Spleen (tissue), 11 donors: ENCODE results near the gene SNED1. TPM values are rescaled to one million over a fixed set of nuclear protein-coding genes. Genes with fewer than 3 reads are reported as not detected.
A peak's percentile ranks its signal among the peaks of the same experiment; 100 is the strongest.

Experiments
- DNase-seq: peaks from one replicate; pipeline ENCODE4 v3.0.0-alpha.2; 2020
- H3K27ac ChIP-seq, 8 donors: fragments of 200-600 bp; sonication (generic) in 7 of 8; 1 replicate in 4 of 8; 2 replicates in 4 of 8; pipeline versions ENCODE4 v1.5.0 to v1.8.0; 2016 to 2021; ENCODE audit warnings: inconsistent platforms in 4 of 8, mild to moderate bottlenecking in 4 of 8, moderate library complexity in 1 of 8
- H3K27me3 ChIP-seq, 7 donors: fragments of 200-600 bp; sonication (generic) in 6 of 7; replicated peaks in 1 of 7; 1 replicate in 4 of 7; 2 replicates in 3 of 7; pipeline versions ENCODE4 v1.5.0 to v1.8.0; 2016 to 2021; ENCODE audit warnings: inconsistent platforms in 3 of 7, mild to moderate bottlenecking in 1 of 7
- H3K36me3 ChIP-seq, 6 donors: fragments of 200-600 bp; sonication (generic) in 5 of 6; 1 replicate in 4 of 6; 2 replicates in 2 of 6; pipeline versions ENCODE4 v1.5.0 to v1.8.0; 2016 to 2021; ENCODE audit warnings: inconsistent platforms in 2 of 6
- H3K4me1 ChIP-seq, 6 donors: fragments of 200-600 bp; sonication (generic) in 5 of 6; 1 replicate in 3 of 6; 2 replicates in 3 of 6; pipeline versions ENCODE4 v1.5.0 to v1.8.0; 2016 to 2021; ENCODE audit warnings: inconsistent platforms in 3 of 6
- H3K4me3 ChIP-seq, 8 donors: fragments of 200-600 bp; sonication (generic) in 7 of 8; 1 replicate in 4 of 8; 2 replicates in 4 of 8; pipeline versions ENCODE4 v1.5.0 to v1.8.0; 2016 to 2021; ENCODE audit warnings: inconsistent platforms in 4 of 8, mild to moderate bottlenecking in 4 of 8, moderate library complexity in 2 of 8
- H3K9me3 ChIP-seq, 8 donors: fragments of 200-600 bp; sonication (generic) in 7 of 8; 1 replicate in 4 of 8; 2 replicates in 4 of 8; pipeline versions ENCODE4 v1.5.0 to v1.8.0; 2016 to 2021; ENCODE audit warnings: inconsistent platforms in 4 of 8
- CTCF ChIP-seq, 11 experiments: fragments of 200-600 bp in 7 of 11; fragments of 450-650 bp in 4 of 11; sonication (generic) in 4 of 11; IDR thresholded peaks in 8 of 11; conservative IDR thresholded peaks in 3 of 11; 1 replicate in 7 of 11; 2 replicates in 4 of 11; pipeline versions ENCODE4 v1.4.0 to v1.8.0; 2016 to 2021; ENCODE audit warnings: antibody characterized with exemption in 11 of 11, inconsistent platforms in 4 of 11, mild to moderate bottlenecking in 1 of 11
- POLR2A ChIP-seq, 3 donors: fragments of 450-650 bp; IDR thresholded peaks; one replicate each; pipeline ENCODE4 v1.5.1; 2017; ENCODE audit warnings: antibody characterized with exemption in 3 of 3, mild to moderate bottlenecking in 1 of 3
- POLR2AphosphoS5 ChIP-seq, 3 donors: sonication (generic); formaldehyde crosslinking; IDR thresholded peaks; one replicate each; pipeline ENCODE4 v1.5.1; 2017; ENCODE audit warnings: antibody characterized with exemption in 3 of 3
- WGBS, 5 donors: extraction: QIAGEN DNeasy Blood & Tissue Kit in 3 of 5; methylation state at CpG; one replicate each; pipeline versions ENCODE4 v1.1.5 to v1.1.7; 2013 to 2018; 5-methylcytosine and 5-hydroxymethylcytosine counted together
- intact Hi-C: fragments of 100-400 bp; cut with DNase I; formaldehyde crosslinking; loops from one replicate; pipeline ENCODE4 v1.15.0; 2023; ENCODE audit warnings: low total_unique reads
- polyA plus RNA-seq, 3 donors: library from polyadenylated mRNA; stranded (reverse); fragments of 200-250 nt; gene quantifications; one replicate each; pipeline ENCODE4 v1.2.1, GENCODE V29; 2013
- total RNA-seq, 7 donors: library from RNA; depleted of rRNA in 3 of 7; stranded (reverse); fragments of >200 nt in 3 of 7; fragmentation: NEBNext Ultra II Directional in 4 of 7; extraction: Animal tissue kit (Norgen Biotek cat#: 25700) in 4 of 7; gene quantifications; one replicate each; pipeline versions ENCODE4 v1.1.0 to v1.2.1, GENCODE V29; 2016 to 2021
- donor health status: healthy with polysubstance abuse.
- donor health status: DM: no; HTN: no; CAD: no; lungs with moderate emphysema.
- donor health status: DM: no; HTN: no; CAD: no.
- donor health status: Bipolar disorder and iron deficiency.
- donor health status: healthy.
- donor health status: DM: no; HTN: no; CAD: no.
- donor health status: DM: yes; HTN: yes; CAD: no.

SNED1 gene
- total and polyA plus RNA-seq, 10 donors = 2.6 to 85.3 (median 45.5) TPM

DNA sequence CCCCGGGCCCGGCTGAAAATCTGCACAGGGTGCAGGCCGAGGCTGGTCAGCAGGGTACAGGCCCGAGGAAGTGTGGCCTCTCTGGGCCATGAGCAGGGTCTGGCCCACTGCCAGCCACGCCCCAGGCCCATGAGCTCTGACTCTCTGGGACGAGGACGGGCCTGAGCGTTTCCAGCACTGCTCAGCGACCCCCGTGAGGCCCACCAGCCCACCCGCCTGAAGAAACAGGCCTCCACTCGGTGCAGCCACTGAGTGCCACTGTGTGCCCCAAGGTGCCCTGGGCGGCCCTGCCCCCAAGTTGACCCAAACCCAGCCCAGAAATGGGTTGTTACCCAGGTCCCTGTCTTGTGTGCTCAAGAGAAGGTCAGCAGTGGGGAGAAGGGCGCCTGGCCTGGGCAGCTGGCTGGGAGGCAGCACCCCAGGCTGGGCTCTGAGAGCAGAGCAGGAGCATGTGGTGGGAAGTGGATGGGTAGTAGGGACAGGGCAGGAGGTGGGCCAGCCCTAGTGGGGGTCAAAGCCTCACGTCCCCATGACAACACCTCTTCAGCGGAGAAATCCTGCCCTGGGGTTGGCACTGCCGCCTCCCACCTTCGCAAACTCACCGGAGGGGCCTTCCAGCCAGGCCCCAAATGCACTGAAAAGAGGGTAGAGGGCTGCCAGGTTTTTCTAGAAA lies 2.1 kb upstream of the SNED1 start:
- H3K4me1 ChIP-seq = peaks cover 24 to 91% (median 64%) of the 10 kb centered on the region in 6 donors
- H3K27ac ChIP-seq = peak overlapping the region in 6 of 8 donors; percentile 29 to 89 (median 81)
- DNase-seq = peak; percentile 73

GRCh38 chr2:240996834-240997140 lies 1.6 kb upstream of the SNED1 start:
- Histone ChIP-seq H3K27me3 (peaks cover 0 to 70% (median 13%) of the 10 kb centered on the region in 7 donors), H3K27ac (peak overlapping the region in 5 of 8 donors; percentile 81 to 89 (median 85)), H3K4me3 (no peak overlapping the region), H3K9me3 (no peaks in the 10 kb centered on the region), H3K4me1 (peaks cover 22 to 92% (median 62%) of the 10 kb centered on the region in 6 donors), H3K36me3 (peaks cover 0 to 3% (median 0%) of the 10 kb centered on the region in 6 donors)
- WGBS, 5 donors = 80 to 83% (median 82%) methylated on average over 13 of the region's 13 CpGs
- intact Hi-C loops = no loop called here
- DNase-seq = peak; percentile 61
- TF ChIP-seq POLR2A (IDR thresholded peaks at IDR 0.05) = no peak
- TF ChIP-seq CTCF (IDR thresholded peaks at IDR 0.05 in 8 of 11, conservative IDR thresholded peaks at IDR 0.05 in 3 of 11) = no peak
- no peak for TF ChIP-seq POLR2AphosphoS5 (IDR thresholded peaks at IDR 0.05)

More for the DNA sequence above, 2.1 kb upstream of the SNED1 start:
- peaks cover 0 to under 1% (median 0%) of the 10 kb centered on the region in 6 donors for H3K36me3 ChIP-seq
- intact Hi-C loops = no loop called here
- TF ChIP-seq POLR2AphosphoS5 (IDR thresholded peaks at IDR 0.05) = no peak
- no peak for TF ChIP-seq POLR2A (IDR thresholded peaks at IDR 0.05)
- no peak for TF ChIP-seq CTCF (IDR thresholded peaks at IDR 0.05 in 8 of 11, conservative IDR thresholded peaks at IDR 0.05 in 3 of 11)
- H3K4me3 ChIP-seq = no peak overlapping the region
- peaks cover 0 to 67% (median 13%) of the 10 kb centered on the region in 7 donors for H3K27me3 ChIP-seq
- 57 to 73% (median 63%) methylated on average over 16 to 19 of the region's 19 CpGs for WGBS, 5 donors
- no peaks in the 10 kb centered on the region for H3K9me3 ChIP-seq

DNA sequence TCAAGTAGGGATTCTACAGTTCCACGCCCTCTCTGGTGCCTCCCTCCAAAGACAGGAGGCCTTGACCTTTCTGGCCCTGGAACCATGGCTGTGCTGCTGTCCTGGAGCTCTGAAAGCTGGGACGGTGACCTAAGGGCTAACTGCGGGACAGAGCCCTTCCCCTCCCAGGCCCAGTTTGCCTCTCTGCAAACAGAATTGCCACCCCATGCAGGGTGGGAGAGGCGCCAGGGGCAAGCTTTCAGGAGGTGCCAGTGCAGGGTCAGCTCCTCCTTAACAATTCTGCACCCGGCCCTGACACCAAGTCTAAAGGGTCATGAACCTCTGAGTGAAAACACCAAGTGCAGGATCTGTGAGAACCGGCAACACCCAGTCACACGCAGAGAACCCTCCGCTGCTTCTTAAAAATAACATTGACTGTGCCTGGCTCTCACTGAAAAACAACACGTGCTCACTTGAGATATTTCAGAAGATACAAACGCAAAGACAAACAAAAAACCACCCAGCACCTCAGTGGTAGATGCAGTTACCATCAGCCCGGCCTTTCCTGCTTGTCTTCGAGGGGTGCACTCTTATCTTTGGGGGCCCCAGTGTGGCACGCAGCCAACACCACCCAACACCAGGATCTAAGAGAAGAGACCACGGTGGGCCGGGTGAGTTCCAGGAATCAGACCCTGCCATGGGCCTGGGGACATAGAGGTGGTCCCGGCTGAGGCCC lies 1.1 kb upstream of the SNED1 start:
- DNase-seq = peak; percentile 72
- TF ChIP-seq CTCF (IDR thresholded peaks at IDR 0.05 in 8 of 11, conservative IDR thresholded peaks at IDR 0.05 in 3 of 11) = no peak
- TF ChIP-seq POLR2A (IDR thresholded peaks at IDR 0.05) = no peak
- peak; percentile 19 to 56 (median 28) for TF ChIP-seq POLR2AphosphoS5 (IDR thresholded peaks at IDR 0.05)
- Histone ChIP-seq H3K27me3 (peaks cover 0 to 70% (median 13%) of the 10 kb centered on the region in 7 donors), H3K4me1 (peaks cover 22 to 92% (median 58%) of the 10 kb centered on the region in 6 donors), H3K27ac (peak overlapping the region in 7 of 8 donors; percentile 76 to 89 (median 81)), H3K4me3 (peak overlapping the region in 5 of 8 donors; percentile 47 to 78 (median 51)), H3K9me3 (no peaks in the 10 kb centered on the region), H3K36me3 (peaks cover 0 to 3% (median 0%) of the 10 kb centered on the region in 6 donors)
- WGBS, 5 donors = 47 to 58% (median 53%) methylated on average over 15 to 16 of the region's 16 CpGs
- intact Hi-C loops = no loop called here

GRCh38 chr2:240998706-240998994 lies 232 bp downstream of the SNED1 start:
- Histone ChIP-seq H3K9me3 (peaks cover 0 to 12% (median 8%) of the 10 kb centered on the region in 8 donors), H3K36me3 (peaks cover 0 to 12% (median 5%) of the 10 kb centered on the region in 6 donors), H3K4me1 (peaks cover 22 to 81% (median 52%) of the 10 kb centered on the region in 6 donors), H3K27ac (peak overlapping the region in 7 of 8 donors; percentile 42 to 89 (median 81)), H3K27me3 (peaks cover 0 to 66% (median 13%) of the 10 kb centered on the region in 7 donors), H3K4me3 (peak overlapping the region; percentile 36 to 78 (median 50))
- 0 to 4% (median 1%) methylated on average over 28 to 51 of the region's 51 CpGs; no CpG with 5 or more reads in 1 of the 5 donors for WGBS, 5 donors
- no peak for DNase-seq
- TF ChIP-seq POLR2A (IDR thresholded peaks at IDR 0.05) (no peak), CTCF (IDR thresholded peaks at IDR 0.05 in 8 of 11, conservative IDR thresholded peaks at IDR 0.05 in 3 of 11) (no peak), POLR2AphosphoS5 (IDR thresholded peaks at IDR 0.05) (no peak)
- intact Hi-C loops = no loop called here
